Measurements from ENCODE around the gene TRERF1. TPM values are rescaled to one million over a fixed set of nuclear protein-coding genes. Genes with fewer than 3 reads are reported as not detected.

The TRERF1 gene
- total RNA-seq, 1 donor from 2014 or later: 1.5 TPM

DNA sequence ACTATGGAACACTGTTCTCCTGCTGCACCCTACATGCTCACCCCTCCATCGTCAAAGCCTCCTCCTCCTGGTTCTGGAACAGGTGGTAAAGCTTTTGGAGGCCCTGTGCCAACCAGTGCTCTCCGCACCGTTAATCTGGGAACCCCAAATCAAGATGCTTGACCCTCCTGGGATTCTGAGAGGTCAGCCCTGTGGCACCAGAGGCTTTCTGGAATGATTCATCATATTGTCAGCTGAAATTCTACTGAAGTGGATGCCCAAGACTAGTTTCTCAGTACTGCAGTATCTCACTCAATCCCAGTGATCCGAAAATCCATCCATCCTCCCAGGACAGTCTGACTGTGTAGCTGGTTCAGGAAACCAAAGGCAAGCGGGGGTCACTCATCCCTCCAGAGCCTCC, 92.7 kb downstream of the TRERF1 start:
- no peak for ATAC-seq (ENCODE audit: poor library complexity)
- intact Hi-C loops (cut with DNase I): no loop called here
- DNase-seq: no peak

DNA sequence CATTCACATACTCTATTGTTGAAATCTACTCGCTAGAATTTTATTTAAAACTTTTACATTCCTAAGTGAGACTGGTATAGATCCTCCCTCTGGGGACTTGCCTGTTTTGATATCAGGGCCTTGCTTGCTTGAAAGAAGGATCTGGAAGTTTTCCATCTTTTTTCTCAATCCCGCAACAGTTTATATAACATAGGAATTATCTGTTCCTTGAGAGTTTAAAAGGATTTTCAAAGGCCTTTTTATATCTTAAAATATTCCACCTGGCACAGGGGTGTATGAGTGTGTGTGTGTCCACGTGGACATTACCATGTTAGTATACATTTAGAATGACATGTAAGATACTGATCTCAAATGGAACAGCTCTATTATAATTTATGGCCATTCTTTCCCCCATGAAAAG, 96.3 kb downstream of the TRERF1 start:
- intact Hi-C loops (cut with DNase I): no loop called here
- no peak for ATAC-seq (ENCODE audit: poor library complexity)
- DNase-seq: no peak

- DNase-seq (no peak), ATAC-seq (ENCODE audit: poor library complexity) (no peak)
- intact Hi-C loops (cut with DNase I): no loop called here
Measured at GRCh38 chr6:42354702-42355101, 97.0 kb downstream of the TRERF1 start.

DNA sequence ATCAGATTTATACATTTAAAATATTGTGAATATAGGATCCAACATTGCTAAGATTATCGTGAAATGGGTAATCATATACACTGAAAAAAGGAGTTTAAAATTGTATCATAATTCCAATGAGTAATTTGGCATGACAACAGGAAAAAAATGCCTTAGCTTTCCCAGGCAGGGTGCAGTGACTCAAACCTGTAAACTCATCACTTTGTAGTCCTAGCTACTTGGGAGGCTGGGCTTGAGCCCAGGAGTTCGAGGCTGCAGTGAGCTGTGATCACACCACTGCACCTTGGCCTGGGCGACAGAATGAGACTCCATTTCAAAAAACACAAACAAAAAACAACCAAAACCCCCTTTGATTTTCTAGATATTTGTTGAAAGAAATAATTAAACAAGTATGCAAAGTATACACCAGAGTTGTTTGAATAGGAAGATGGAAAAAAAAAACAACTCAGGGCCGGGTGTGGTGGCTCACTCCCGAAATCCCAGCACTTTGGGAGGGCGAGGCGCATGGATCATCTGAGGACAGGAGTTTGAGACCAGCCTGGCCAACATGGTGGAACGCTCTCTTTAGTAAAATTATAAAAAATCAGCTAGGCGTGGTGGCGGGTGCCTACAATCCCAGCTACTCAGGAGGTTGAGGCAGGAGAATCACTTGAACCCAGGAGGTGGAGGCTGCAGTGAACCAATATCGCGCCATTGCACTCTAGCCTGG, 98.7 kb downstream of the TRERF1 start:
- DNase-seq: no peak
- no peak for ATAC-seq (ENCODE audit: poor library complexity)
- intact Hi-C loops (cut with DNase I): no loop called here

- intact Hi-C loops (cut with DNase I): no loop called here
- no peak for ATAC-seq (ENCODE audit: poor library complexity)
Measured at GRCh38 chr6:42350911-42351310, 100.8 kb downstream of the TRERF1 start.

DNA sequence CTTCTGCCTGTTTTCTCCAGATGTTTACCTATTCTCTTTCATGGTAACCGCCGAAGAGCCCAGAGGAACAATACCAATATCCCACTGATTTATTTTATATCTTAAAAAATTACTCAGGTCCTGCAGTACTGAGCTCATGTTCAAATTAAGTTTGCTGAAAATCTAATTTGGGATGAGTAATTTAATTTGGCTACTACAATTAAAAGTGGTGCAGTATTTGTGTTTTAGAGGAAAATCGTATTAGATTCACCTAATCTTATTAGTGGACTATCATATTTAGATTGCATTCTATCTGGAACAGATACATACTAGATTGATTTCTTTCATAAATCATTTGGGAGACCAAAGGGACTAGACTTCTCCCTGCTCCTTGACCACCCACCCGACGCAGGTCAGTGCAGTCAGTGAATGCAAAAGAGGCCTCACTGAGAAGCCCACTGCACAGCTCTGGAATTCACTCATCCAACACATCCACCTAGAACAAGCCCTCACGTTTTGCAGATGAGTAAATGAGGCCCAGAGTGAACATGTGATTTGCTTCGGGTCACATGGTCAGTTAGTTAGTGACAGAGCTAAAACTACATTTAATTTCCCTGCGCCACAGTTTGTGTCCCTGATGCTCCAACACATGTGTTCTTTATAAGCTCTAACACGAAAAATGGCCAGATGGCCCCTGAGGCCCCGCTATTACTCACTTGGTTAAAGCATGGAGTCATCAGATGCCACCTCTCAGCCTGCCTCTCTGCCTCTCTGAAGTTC, 101.8 kb downstream of the TRERF1 start:
- intact Hi-C loops (cut with DNase I): no loop called here
- DNase-seq (no peak), ATAC-seq (ENCODE audit: poor library complexity) (no peak)

More at GRCh38 chr6:42350911-42351310, 100.8 kb downstream of the TRERF1 start:
- DNase-seq: no peak

DNA sequence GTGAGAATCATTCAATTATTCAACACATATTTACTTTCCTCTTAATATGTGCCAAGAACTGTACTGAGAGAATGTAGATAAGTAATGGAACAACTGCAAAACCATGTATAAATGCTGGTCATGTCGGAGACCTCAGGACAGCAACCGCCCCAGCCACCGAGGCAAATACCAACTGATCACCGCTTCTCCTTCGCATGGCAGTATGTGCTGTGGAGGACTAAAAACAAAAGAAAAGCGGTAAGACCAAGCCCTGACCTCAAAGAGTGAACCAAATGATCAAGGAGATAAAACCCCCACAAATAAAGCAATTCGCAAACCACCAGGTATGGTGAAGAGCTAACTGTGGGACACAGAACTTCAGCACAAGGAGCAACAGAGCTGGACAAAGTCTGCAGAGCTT, 104.3 kb downstream of the TRERF1 start:
- ATAC-seq (ENCODE audit: poor library complexity) (no peak), DNase-seq (no peak)
- intact Hi-C loops (cut with DNase I): no loop called here

DNA sequence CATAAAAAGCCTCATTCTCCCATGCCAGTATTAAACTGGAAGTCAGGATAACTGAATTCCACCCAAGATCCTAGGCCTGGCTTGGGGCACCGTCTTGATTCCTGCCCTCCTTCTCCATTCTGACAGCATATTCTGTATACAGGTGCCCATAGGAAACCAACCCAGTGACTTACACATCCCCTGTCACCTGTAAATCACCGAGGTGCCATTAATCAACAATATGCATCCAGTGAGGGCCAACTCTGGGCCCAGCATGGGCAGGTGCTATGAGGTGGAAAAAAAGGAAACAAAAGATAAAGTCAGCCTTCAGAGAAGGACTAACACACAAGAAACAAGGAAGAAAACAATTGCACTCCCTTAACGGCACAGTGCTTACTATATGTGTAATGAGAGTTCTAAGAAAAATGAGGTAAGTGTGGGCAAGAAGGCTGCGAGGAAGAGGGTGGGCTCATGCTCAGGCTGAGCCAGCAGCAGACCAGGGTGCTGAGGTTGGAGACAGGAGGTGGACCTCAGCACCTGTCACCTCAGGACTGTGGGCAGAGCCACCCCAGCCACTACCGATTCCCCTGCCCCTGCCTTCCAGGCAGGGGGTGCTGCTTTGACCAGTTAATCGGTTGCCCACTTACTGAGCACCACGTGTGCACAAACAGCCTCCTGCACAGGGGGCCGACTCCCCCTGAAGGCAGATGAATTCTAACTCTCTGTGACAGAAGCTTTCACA, 105.9 kb downstream of the TRERF1 start:
- no peak for DNase-seq
- ATAC-seq (ENCODE audit: poor library complexity): no peak
- intact Hi-C loops (cut with DNase I): no loop called here

- intact Hi-C loops (cut with DNase I): no loop called here
- ATAC-seq (ENCODE audit: poor library complexity) (no peak), DNase-seq (no peak)
Measured at GRCh38 chr6:42344756-42345155, 107.0 kb downstream of the TRERF1 start.

- ATAC-seq (ENCODE audit: poor library complexity) (no peak), DNase-seq (no peak)
- intact Hi-C loops (cut with DNase I): no loop called here
Measured at GRCh38 chr6:42341771-42342553, 109.8 kb downstream of the TRERF1 start.

DNA sequence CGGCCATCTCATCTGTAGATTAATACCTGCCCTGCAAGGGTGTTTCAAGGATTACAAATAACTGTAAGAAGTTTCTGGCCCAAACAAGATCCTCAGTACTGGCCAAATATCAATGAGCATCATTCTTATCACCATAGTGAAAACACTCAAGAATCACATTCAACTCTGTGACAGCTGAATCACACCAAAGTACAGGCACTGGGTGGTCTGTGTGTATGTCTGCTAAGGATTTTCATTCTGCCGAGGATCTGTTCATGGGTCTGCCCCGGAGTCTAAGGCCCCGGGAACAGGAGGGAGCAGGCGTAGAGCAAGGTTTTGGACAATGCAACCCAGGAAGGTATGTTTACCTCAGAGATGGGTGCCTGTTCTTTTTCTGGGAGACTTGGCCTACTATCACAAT, 110.5 kb downstream of the TRERF1 start:
- no peak for DNase-seq
- intact Hi-C loops (cut with DNase I): no loop called here
- no peak for ATAC-seq (ENCODE audit: poor library complexity)

DNA sequence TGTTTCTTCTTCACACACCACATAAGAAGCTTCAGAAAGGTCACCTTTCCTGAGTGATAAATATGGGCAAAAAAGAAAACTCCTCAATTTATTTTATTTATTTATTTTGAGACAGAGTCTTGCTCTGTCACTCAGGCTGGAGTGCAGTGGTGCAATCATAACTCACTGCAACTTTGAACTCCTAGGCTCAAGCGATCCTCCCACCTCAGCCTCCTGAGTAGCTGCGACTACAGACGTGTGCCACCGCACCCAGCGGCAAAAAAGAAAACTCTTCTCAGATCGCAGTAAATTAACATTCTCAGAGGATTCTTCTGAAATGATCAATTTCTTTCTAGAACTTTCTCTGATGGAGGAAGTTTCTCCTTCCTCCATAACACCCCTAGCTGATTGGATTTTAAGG, 111.2 kb downstream of the TRERF1 start:
- no peak for DNase-seq
- intact Hi-C loops (cut with DNase I): no loop called here

DNA sequence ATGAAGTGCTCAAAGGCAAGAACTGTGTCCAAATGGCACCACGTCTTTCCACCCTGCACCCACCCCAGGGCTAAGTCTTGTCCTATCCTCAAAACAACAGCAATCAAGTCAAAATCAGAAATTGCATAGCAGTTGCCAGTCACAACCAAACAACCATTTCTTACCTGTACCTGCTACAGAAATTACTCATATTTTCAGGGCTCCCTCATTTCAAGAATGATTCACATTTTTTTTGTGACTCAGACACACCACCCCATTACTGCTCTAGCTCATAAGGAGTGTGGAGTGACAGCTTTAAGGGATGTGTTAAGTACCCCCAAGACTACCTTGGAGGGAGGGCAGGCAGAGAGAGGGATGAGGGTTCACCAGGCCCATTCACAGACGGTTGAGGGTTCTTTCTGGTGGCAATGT, 111.7 kb downstream of the TRERF1 start:
- ATAC-seq (ENCODE audit: poor library complexity) (no peak), DNase-seq (no peak)
- intact Hi-C loops (cut with DNase I): no loop called here

More for the DNA sequence above, 111.2 kb downstream of the TRERF1 start:
- ATAC-seq (ENCODE audit: poor library complexity): no peak

DNA sequence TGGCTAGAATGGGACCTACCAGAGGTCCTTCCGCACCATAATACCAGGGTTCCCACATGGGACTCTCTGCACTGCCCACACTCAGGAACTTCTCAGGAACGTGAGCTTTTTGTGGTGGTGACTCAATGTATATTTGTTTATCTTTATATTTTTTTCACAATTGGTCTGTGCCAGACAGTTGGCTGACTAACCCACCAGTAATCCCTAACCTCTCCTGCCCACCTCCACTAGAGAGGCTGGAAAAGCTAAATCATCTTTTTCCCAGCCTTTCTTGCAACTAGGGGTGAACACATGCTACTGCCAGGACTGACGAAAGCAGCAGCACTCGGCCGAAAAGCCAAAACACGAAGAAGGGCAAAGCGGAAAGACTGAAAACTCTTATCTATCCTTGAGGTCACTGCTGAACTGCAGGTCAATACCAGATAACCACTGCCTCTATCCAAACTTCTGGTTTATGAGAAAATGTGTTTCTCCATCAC, 112.9 kb downstream of the TRERF1 start:
- intact Hi-C loops (cut with DNase I): no loop called here
- ATAC-seq (ENCODE audit: poor library complexity): no peak
- DNase-seq: no peak

GRCh38 chr6:42337985-42338743, 113.6 kb downstream of the TRERF1 start:
- ATAC-seq (ENCODE audit: poor library complexity) (no peak), DNase-seq (no peak)
- intact Hi-C loops (cut with DNase I): no loop called here

- ATAC-seq (ENCODE audit: poor library complexity): no peak
- intact Hi-C loops (cut with DNase I): no loop called here
- DNase-seq: no peak
Measured at GRCh38 chr6:42336431-42336830, 115.3 kb downstream of the TRERF1 start.

DNA sequence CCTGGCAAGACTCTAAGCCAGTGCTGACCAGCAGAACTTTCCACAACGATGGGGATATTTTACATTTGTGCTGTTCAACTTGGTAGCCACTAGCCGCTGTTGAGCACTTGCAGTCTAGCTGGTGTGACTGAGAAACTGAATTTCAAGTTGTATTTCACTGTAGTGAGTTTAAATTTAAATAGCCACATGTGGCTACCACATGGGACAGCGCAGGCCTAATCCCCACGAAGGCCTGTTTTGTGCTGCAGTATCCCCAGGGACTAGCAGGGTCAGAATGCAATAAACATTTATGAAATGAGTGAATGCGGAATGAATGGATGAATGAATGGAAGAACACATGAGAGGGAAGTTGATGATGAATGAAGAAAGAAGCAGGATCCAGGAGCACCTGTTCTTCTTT, 115.8 kb downstream of the TRERF1 start:
- intact Hi-C loops (cut with DNase I): no loop called here
- ATAC-seq (ENCODE audit: poor library complexity): no peak

GRCh38 chr6:42334870-42335269, 116.9 kb downstream of the TRERF1 start:
- DNase-seq (no peak), ATAC-seq (ENCODE audit: poor library complexity) (no peak)
- intact Hi-C loops (cut with DNase I): no loop called here

More for the DNA sequence above, 115.8 kb downstream of the TRERF1 start:
- DNase-seq: no peak

Measured in Right ventricle myocardium superior (tissue), 1 donor.